ENCODE measurements around the gene PSKH1.

The PSKH1 gene

GRCh38 chr16:67957622-67958021 lies 64.6 kb downstream of the PSKH1 start:
- in situ Hi-C loops (cut with HindIII; ENCODE audit: low pct_unique_long_range_greater_than_20kb, low sequenced_read_pairs): no loop called here
- TF ChIP-seq JUND (IDR thresholded peaks at IDR 0.05; ENCODE audit: low read depth): no peak
- DNase-seq (ENCODE audit: low read depth in 1 of 2, low spot score in 1 of 2): no peak

- no peak for TF ChIP-seq JUND (IDR thresholded peaks at IDR 0.05; ENCODE audit: low read depth)
- no peak for DNase-seq (ENCODE audit: low read depth in 1 of 2, low spot score in 1 of 2)
- in situ Hi-C loops (cut with HindIII; ENCODE audit: low pct_unique_long_range_greater_than_20kb, low sequenced_read_pairs): no loop called here
Observed at GRCh38 chr16:67959536-67960329, 66.7 kb downstream of the PSKH1 start.

GRCh38 chr16:67961551-67961957 lies 68.5 kb downstream of the PSKH1 start:
- in situ Hi-C loops (cut with HindIII; ENCODE audit: low pct_unique_long_range_greater_than_20kb, low sequenced_read_pairs): no loop called here
- DNase-seq (ENCODE audit: low read depth in 1 of 2, low spot score in 1 of 2): peak in 1 of 2 experiments; percentile 82
- no peak for TF ChIP-seq JUND (IDR thresholded peaks at IDR 0.05; ENCODE audit: low read depth)

GRCh38 chr16:67962135-67962534 lies 69.1 kb downstream of the PSKH1 start:
- no peak for TF ChIP-seq JUND (IDR thresholded peaks at IDR 0.05; ENCODE audit: low read depth)
- in situ Hi-C loops (cut with HindIII; ENCODE audit: low pct_unique_long_range_greater_than_20kb, low sequenced_read_pairs): no loop called here
- no peak for DNase-seq (ENCODE audit: low read depth in 1 of 2, low spot score in 1 of 2)

- no peak for DNase-seq (ENCODE audit: low read depth in 1 of 2, low spot score in 1 of 2)
- in situ Hi-C loops (cut with HindIII; ENCODE audit: low pct_unique_long_range_greater_than_20kb, low sequenced_read_pairs): no loop called here
- TF ChIP-seq JUND (IDR thresholded peaks at IDR 0.05; ENCODE audit: low read depth): no peak
Observed at GRCh38 chr16:67963292-67963661, 70.2 kb downstream of the PSKH1 start.

- no peak for DNase-seq (ENCODE audit: low read depth in 1 of 2, low spot score in 1 of 2)
- TF ChIP-seq JUND (IDR thresholded peaks at IDR 0.05; ENCODE audit: low read depth): no peak
- in situ Hi-C loops (cut with HindIII; ENCODE audit: low pct_unique_long_range_greater_than_20kb, low sequenced_read_pairs): no loop called here
Observed at GRCh38 chr16:67963662-67964321, 70.7 kb downstream of the PSKH1 start.

- no peak for TF ChIP-seq JUND (IDR thresholded peaks at IDR 0.05; ENCODE audit: low read depth)
- DNase-seq (ENCODE audit: low read depth in 1 of 2, low spot score in 1 of 2): no peak
- in situ Hi-C loops (cut with HindIII; ENCODE audit: low pct_unique_long_range_greater_than_20kb, low sequenced_read_pairs): no loop called here
Observed at GRCh38 chr16:67964477-67965131, 71.5 kb downstream of the PSKH1 start.

- DNase-seq (ENCODE audit: low read depth in 1 of 2, low spot score in 1 of 2): peak in 1 of 2 experiments; percentile 75
Observed at GRCh38 chr16:67965668-67966548, 72.9 kb downstream of the PSKH1 start.

GRCh38 chr16:67966549-67967182 lies 73.6 kb downstream of the PSKH1 start:
- no peak for TF ChIP-seq JUND (IDR thresholded peaks at IDR 0.05; ENCODE audit: low read depth)
- peak; percentile 52 to 68 for DNase-seq (ENCODE audit: low read depth in 1 of 2, low spot score in 1 of 2)
- in situ Hi-C loops (cut with HindIII; ENCODE audit: low pct_unique_long_range_greater_than_20kb, low sequenced_read_pairs): no loop called here

More at GRCh38 chr16:67965668-67966548, 72.9 kb downstream of the PSKH1 start:
- in situ Hi-C loops (cut with HindIII; ENCODE audit: low pct_unique_long_range_greater_than_20kb, low sequenced_read_pairs): no loop called here
- TF ChIP-seq JUND (IDR thresholded peaks at IDR 0.05; ENCODE audit: low read depth): no peak

GRCh38 chr16:67967183-67967957 lies 74.3 kb downstream of the PSKH1 start:
- DNase-seq (ENCODE audit: low read depth in 1 of 2, low spot score in 1 of 2): peak in 1 of 2 experiments; percentile 35
- TF ChIP-seq JUND (IDR thresholded peaks at IDR 0.05; ENCODE audit: low read depth): no peak
- in situ Hi-C loops (cut with HindIII; ENCODE audit: low pct_unique_long_range_greater_than_20kb, low sequenced_read_pairs): no loop called here

- in situ Hi-C loops (cut with HindIII; ENCODE audit: low pct_unique_long_range_greater_than_20kb, low sequenced_read_pairs): no loop called here
- no peak for TF ChIP-seq JUND (IDR thresholded peaks at IDR 0.05; ENCODE audit: low read depth)
- peak; percentile 48 to 76 for DNase-seq (ENCODE audit: low read depth in 1 of 2, low spot score in 1 of 2)
Observed at GRCh38 chr16:67967958-67968399, 74.9 kb downstream of the PSKH1 start.
